ENCODE data around the gene SSTR3.

SSTR3 gene

GRCh38 chr22:37163575-37164504, 48.4 kb downstream of the SSTR3 start:
- no peak for DNase-seq

DNA sequence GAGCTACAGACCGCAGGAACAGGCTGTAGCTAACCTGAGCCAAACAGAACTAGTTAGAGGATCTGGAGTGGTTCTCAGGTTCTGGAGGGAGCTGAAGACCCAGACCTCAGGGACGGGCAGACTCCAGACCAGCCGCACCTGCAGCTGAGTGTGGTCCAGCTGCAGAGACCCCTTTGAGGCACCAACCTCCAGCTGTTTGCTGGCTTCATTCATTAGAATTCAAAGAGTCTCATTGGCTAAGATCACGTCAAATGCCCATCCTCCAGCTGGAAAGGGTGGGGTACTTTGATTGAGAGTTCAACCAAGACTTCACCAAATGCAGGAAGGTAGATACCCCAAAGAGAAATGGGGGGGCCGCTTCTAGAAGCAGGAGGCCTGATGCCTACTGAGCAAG, 49.2 kb downstream of the SSTR3 start:
- no peak for DNase-seq

DNA sequence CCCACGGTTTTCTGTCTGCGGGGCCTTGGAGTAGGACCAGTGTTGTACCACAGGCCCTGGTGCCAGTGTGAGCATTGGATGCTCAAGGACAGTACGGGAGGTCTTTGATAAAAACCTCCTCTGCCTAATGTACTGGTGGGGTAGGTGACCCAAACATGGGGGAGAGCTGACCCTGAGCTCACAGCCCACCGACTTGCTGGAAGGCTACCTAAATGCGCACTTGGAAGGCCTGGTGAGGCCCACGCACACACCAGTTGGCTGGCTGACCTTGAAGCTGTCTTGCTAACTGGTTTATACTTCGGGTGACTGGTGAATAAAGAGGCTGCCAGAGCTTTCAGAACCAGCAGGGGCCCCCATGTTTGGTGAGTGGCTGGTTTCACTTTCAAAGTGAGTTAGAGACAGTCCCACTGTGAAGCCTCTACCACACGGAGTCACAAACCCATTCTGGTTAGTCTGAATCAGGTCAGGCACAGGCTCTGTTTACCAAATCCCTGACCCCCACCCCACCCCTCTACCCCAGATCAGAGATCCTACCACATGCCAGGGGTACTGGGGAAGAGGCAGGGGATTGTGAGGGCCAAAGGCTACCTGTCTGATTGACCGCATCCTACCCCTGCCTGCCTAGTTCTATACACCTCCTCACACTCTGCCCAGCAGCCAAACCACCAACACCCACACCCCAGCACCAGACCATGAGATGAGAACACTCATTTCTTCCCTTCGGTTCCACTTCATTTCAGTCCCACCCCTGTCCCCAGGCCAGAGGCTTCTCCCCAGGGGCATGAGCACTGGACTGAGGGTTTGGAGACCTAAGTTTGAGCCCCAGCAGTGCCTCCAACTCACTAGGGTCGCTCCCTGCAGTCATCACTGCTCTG, 49.8 kb downstream of the SSTR3 start:
- no peak for DNase-seq

- no peak for DNase-seq
Measured at GRCh38 chr22:37161443-37161842, 50.8 kb downstream of the SSTR3 start.

DNA sequence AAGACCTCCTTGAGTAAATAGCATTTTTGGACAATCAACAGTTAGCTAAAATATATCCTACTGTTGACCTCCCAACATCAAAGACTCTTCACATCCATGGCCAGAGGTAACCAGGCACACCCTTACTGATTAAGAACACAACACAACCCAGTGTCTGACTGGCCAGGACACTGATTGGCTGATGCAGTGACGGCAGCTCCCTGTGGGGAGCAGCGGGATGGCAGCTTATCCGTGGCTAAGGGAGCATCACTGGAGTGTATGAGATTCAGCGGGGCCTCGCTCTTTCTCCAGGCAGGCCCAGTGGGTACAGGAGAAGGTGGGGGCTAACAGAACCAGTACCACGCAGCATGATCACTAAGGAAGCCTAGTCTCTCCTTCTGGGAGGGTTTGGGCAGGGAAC, 52.2 kb downstream of the SSTR3 start:
- DNase-seq, result no peak

DNA sequence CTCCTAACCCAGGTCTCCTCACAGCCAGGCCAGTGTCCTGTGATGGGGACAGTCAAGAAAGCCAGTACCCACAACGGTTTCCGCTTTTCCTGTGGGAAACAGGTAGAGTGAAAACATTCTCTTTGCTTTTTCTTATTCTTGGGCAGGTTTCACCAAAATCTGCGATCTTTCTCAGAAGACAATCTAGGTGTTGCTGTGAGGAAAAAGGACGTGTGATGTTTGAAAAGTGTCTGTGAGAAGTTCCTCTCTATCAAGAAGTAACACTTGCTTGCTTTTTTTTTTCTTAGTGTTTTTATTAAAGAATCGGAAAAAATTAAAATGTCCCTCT, 53.4 kb downstream of the SSTR3 start:
- DNase-seq, result no peak

DNA sequence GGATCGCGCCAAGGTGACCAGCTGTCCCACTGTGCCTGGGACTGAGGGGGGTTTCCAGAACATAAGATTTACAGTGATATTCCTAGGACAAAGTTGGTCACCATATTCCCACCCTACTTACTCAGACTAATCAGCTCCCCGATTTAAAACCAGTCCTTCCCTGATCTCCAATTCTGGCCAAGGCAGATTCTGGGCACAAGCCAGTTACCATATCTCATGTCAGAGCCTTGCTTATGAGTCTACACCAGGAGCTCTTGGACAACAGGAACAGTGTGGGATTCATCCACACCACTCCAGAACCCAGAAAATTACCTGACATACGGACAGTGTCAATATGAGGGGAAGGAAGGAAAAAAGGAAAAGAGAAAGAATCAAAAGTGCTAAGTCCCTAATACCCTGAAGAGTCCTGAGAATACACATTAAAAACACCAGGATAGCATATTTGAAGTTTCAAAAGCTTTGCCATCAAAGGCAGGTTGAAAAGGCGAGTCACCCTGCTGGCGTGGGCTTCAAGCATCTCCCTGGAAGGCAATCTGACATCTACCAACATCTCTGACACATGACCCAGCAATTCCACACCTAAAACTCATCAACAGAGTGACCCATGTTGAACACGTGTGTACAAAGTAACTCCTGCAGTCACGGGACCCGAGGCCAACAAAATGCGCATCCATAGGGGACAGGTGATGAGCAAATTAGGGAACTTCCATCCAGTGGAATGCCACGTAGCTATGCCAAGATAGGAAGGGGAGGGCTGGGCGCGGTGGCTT, 54.6 kb downstream of the SSTR3 start:
- no peak for DNase-seq

GRCh38 chr22:37156686-37157435, 55.4 kb downstream of the SSTR3 start:
- no peak for DNase-seq

DNA sequence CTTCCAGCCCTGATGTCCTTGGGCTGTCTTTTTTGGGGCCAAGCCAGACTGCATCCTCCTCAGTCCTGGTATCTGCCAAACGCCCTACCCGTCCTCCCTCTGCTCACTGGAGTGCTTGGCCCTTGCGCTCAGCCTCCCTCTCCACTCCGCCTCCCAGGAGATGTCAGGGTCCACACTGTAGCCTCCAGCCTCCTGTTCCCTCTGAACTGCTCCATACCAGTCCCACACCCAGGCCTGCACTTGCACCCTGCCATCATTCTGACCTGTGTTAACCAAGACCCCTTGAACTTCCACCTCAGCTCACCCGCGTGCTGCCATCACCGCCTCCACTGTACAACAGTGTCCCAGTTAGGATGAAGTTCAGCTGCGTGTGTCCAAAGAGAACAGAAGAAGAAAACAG, 56.3 kb downstream of the SSTR3 start:
- DNase-seq, result no peak

GRCh38 chr22:37154925-37155712, 57.2 kb downstream of the SSTR3 start:
- DNase-seq, result no peak
